Inflammatory macrophage (primary cell): ENCODE measurements around the gene FGF14.
"Not testable (repeated sequence)": the region's sequence is repeated elsewhere in the genome, so short reads cannot be mapped to it uniquely, and the experiment has no call there.

Source experiments
- DNase-seq, 2 donors: peaks; one replicate each; pipeline ENCODE4 v3.0.0-alpha.2; 2020 to 2022

Gene FGF14

GRCh38 chr13:102187313-102187712, 214.5 kb downstream of the FGF14 start:
- DNase-seq: no peak

DNA sequence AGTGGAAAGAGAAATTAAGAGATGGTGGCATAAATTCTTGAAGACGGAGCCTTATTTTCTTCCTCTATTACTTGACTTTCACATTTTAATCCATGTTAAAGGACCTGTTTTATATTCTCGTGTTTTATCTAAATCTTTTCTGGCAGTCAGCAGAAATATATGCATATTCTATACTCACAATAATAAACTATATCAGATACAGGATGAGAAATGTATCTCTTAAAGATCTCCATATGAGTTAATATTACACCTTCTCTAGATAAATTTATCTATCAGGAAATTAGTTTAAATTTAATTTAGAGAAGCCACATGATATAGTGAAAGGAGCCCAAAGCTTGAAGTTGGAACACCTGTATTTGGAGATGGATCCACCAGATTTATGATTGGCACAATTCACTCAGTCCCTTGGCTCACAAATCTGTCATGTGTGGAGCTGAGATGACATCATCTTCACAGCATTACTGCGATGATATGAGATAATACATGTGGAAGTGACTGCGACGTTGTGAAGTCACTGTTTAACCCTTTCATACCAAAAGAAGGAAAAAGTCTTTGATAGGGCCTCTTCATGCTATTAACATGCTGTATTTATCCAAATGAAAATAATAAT, 216.4 kb downstream of the FGF14 start:
- no peak for DNase-seq

DNA sequence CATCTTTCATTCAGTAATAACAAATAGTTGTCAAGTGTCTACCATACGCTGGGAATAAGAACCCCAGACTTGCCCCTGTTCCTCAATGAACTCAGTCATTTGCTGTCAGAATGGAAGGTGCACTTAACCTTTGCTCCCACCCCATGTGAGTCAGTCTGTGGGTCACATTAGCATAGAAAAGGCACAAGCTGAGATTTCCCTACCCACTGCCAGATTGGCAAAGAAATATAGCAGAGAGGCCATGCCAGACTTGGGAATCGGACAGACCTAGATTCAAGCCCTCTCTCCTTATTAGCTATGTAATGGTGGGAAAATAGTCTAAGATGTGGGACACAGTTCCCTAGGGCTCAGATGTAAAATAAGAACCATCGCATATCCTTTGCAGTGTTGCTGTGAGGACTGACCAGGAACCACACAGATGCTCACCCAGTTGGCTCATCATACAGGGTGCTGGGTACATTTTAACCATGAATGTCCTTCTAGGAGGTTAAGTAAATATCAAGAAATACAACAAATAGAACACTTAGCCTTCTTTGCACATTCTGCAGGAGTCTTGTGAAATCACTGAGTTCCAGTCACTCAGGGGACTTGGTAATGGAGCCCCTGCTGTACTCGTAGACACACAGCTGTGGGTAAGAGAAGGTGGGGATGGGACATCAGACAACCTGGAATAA, 218.2 kb downstream of the FGF14 start:
- DNase-seq: no peak

- no peak for DNase-seq
Observed at GRCh38 chr13:102182170-102182569, 219.7 kb downstream of the FGF14 start.

- no peak for DNase-seq
Observed at GRCh38 chr13:102177431-102177830, 224.4 kb downstream of the FGF14 start.

DNA sequence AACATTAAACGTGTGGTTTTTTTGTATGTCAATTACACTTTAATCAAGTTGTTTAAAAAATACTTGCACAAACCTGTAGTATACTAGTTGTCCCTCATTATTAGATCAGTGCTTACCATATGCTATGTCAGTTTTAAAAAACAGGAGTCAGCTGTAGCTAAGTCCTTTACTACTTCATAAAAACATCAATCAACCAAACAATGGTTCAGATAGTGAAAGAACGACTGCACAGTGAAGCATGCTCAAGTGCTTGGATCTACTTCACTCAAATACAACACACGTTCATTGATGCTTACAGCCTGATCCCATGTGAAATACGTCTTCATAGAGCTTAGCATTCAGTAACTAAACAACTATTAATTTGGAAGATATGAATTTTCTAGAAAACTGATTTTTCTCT, 225.0 kb downstream of the FGF14 start:
- DNase-seq: no peak

GRCh38 chr13:102172406-102172805, 229.4 kb downstream of the FGF14 start:
- no peak for DNase-seq

DNA sequence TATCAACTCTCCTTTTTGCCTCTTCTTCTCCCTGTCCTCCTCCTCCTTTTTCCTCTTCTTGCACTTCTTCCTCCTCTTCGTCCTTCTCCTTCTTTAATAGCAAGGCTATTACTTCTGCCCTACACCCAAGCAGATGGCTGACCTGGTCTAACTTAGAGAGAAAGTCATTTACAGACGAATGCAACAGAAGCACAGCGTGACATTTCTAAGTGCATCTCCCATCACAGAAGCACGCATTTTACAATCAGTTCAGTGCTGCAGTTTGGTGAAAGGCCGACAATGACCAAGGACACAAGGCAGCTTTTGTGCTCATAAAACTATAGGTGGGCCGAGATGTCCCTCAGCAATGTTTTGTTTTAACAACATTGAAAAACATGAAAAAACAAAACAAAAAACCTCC, 231.5 kb downstream of the FGF14 start:
- no peak for DNase-seq

GRCh38 chr13:102169471-102170015, 232.3 kb downstream of the FGF14 start:
- DNase-seq: no peak

- DNase-seq: no peak
Observed at GRCh38 chr13:102152790-102153189, 249.1 kb downstream of the FGF14 start.

DNA sequence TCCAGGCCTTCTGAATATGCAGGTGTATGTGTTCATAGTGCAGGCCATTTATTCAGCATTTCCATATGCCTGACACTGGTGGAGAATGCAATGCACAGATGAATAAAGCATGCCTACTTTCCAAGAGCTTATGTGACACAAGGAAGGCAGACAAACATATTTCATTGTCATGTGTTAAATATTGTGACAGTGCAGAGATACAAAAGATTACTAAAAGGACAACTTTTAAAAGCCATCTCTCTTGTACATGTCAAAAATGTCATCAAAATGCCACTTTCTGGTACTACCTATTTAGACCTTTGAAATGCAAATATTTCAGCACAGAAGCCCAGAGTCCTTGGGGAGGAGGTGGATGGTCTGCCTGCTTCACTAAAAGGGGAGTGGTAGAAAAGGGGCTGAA, 254.5 kb downstream of the FGF14 start:
- no peak for DNase-seq

DNA sequence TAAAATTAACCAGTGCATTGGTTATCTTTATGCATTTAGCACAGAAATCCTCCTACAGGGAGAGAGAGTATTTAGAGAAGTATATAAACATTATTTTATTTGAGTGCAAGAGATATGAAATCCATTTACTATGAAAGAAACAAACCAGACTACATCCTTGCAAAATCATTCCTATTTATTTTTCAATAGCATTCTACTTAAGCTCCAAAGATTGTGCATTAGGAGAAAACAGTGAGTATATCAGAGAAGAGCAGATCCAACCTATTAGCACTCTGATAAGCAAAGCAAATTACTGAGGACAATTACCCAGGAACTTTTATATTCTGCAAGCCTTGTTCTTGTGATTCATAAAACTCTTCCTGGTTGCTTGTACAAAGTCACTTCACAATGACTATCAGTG, 256.1 kb downstream of the FGF14 start:
- no peak for DNase-seq

DNA sequence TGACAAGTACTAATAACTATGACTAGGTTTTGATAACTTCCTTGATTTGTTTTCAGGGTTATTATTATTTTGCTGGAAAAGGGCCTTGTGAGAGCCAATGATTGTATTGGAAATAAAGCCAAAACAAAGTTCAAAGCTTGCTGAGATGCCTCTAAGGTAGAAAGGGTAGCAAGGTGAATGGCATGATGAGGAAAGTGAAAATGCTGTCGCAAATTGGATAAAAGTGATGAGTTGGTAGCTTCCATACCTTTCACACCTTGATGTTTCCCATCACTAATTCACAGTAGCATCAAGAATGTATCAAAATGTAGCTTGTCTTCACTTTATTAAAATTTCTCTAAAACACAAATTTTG, 259.4 kb downstream of the FGF14 start:
- DNase-seq: no peak

- DNase-seq: peak in 1 of 2 donors; percentile 14
Observed at GRCh38 chr13:102141625-102142472, 260.0 kb downstream of the FGF14 start.

GRCh38 chr13:102139626-102140025, 262.2 kb downstream of the FGF14 start:
- no peak for DNase-seq

DNA sequence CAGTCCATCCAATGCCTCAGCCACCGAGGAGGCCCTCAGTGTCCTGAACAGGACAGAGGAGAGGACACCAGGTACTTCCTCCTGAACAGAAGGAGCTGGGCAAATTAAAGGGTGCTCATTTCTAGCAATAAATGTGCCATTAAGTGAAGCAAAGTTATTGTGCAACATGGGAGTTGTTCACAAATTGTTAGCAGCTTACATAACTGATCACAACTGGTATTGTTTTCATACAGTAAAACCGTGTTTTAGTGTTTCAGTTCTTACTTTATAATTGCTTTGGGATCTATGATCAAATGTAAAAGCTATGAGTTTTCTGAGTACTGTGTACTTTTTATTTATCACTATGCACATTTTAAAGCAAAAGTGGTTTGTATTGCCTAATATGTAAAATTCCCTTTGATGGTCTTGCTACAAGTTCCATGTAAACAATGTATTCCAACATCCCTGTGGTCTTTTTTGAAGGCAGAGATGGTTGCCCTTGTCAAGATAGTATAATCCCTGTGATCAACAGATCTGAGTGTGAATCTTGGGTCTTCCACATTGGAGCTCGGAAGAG, 263.1 kb downstream of the FGF14 start:
- no peak for DNase-seq

DNA sequence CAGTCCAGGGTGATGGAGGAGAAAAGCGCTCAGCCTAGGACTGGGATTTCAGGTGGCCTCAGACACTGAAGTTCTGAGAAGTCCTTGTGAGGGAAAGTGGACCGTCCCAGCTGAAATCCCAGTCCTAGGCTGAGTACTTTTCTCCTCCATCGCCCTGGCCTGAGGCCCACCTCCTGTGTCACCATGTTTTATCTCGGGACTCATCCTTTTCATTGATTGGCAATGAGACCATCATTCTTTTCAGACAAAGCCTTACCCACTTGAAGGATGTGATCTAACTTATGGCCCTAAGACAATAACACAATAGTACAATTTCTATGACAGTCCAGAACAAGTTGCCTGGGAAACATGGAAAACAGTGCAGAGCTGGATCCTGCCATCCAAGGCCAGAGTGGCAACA, 263.9 kb downstream of the FGF14 start:
- not testable (repeated sequence) for DNase-seq

DNA sequence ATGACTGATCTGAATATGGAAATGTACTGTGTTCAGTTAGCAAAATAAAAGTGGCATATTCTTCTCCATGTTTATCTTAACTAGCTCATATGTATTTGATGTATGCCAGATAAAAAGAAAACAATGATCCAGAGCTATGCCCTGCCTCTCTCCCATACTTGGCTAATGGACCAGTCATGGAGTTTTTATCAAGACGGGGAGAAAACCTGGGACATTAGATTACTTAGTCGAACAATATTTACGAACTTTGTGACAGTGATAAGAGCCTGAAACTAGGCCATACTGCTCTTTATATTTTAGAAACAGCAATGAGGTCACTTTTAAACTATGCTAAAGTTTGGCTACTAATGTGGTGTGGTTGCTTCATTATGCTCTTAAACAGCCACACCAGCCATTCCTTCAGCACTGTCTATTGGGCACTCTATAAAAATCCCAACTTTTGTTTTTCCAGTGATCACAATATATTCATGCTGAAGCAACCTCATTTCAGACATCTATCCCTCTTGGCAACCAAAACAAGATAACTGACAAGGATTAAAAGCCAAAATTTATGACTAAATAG, 265.0 kb downstream of the FGF14 start:
- DNase-seq: no peak

GRCh38 chr13:102132777-102133295, 269.0 kb downstream of the FGF14 start:
- DNase-seq: no peak

DNA sequence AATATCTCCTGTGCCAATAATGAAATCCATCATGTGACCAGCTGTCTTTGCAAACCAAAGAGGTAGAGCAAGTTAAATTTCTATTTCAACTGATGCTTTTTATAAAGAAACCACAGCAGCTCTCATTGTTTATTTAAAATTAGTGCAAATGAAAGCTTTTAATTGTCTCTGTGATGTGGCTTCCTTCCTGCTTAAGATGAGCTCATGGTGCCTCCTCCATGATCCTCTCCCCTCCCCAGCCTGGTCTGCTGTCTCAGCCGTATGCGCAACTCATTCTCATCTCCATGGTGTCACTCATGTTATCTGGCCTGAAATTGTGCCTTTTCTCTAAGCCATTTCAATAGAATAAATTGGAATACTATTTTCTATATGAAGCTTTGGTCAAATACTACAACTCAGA, 270.6 kb downstream of the FGF14 start:
- no peak for DNase-seq

DNA sequence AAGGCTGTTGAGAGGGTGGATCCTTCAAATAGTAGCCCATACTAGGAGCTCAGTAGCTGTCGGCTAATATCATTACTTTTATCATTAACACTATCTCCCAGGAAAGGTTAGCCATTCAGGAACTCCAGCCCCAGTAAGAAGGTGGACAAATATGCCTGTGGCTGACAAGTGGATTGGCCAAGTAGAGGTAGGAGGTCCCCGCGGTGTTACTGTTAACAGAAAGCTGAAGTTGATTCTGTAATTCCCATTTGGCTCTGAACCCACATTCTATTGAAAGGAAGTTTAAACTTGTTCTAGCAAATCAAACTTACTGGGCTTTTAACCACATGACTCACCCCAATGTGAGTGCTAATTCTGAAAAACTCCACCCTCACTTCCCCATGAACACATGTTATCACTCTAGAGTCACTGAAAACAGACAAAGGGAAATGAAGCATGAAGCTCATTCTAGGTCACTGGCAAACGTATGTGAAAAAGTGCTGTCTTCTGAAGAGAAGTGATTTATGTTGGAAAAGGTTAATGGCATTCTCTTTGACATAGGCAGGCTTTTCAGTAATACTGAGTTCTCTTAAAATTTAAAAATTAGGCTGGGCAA, 273.5 kb downstream of the FGF14 start:
- DNase-seq: peak; percentile 4 to 15

DNA sequence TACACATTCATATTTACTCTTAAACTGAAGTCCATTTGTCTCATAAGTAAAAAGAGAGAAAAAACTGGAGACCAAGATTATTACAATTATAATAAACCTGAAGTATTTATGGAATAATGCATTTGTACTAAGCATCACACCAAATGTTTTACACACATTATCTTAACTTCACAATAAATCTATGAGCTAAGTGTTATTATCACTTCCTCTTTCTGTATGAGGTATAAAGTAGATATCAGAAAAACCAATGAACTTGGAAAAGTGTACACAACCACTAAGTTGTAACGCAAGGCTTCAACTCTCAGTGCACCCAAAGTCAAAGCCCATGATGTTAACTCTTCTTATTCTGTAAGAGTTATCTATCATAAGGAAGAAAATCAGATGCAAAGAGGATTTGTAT, 274.7 kb downstream of the FGF14 start:
- DNase-seq: no peak
